HepG2 (cell line): ENCODE measurements around the gene U2SURP. TPM values are rescaled to one million over a fixed set of nuclear protein-coding genes. Genes with fewer than 3 reads are reported as not detected.

ENCODE experiments used
- ATAC-seq: fragments of 200-7000 bp; cut with Tn5 transposase; 3 replicates; pipeline ENCODE4 v1.9.1; 2020; ENCODE audit warnings: mild to moderate bottlenecking, moderate library complexity
- BruUV-seq: library from RNA; stranded (reverse); fragments of 400-500 nt; replicated peaks from 2 replicates; lab custom pipeline; 2021; lab: Mats Ljungman, UMichigan
- CTCF ChIA-PET: fragments of 300-600 bp; formaldehyde crosslinking; extraction: SDS; loops from one replicate; lab custom pipeline; 2021; ENCODE audit warnings: low total read pairs, inconsistent platforms, low intra/inter-chr PET ratio; lab: Yijun Ruan, JAX
- POLR2A ChIA-PET: fragments of 350-600 bp; sonication (Branson Sonifier 250); formaldehyde crosslinking; loops from one replicate; lab custom pipeline; 2020; ENCODE audit warnings: antibody characterized with exemption, inconsistent platforms; lab: Yijun Ruan, JAX
- DNase-seq: peaks from one replicate; pipeline ENCODE4 v3.0.0-alpha.2; 2015; ENCODE audit warnings: low spot score
- FAIRE-seq: peaks from 3 replicates; lab custom pipeline; 2011; peaks lifted over from hg19 to GRCh38; lab: Jason Lieb, UNC
- H2AFZ ChIP-seq: one replicate; pipeline ENCODE4 v1.6.1; 2011; ENCODE audit warnings: low read length, inconsistent platforms
- H3K27ac ChIP-seq: fragments of 300-600 bp; 3 replicates; pipeline ENCODE4 v1.8.0; 2011; ENCODE audit warnings: mixed run types, mild to moderate bottlenecking, mixed read lengths, low read length, inconsistent platforms; ENCODE audit not compliant: insufficient read depth; ENCODE audit errors: extremely low read length
- H3K27me3 ChIP-seq, 2 experiments: fragments of 200-600 bp in 1 of 2; 2 replicates in 1 of 2; 3 replicates in 1 of 2; pipeline versions ENCODE4 v1.6.0 to v1.8.0; 2011; ENCODE audit warnings: low read length in 2 of 2, mild to moderate bottlenecking in 2 of 2, moderate library complexity in 2 of 2, inconsistent platforms in 1 of 2; ENCODE audit not compliant: insufficient read depth in 2 of 2, control insufficient read depth in 1 of 2
- H3K36me3 ChIP-seq, 2 experiments: fragments of 200-600 bp in 1 of 2; replicated peaks in 1 of 2; 2 replicates in 1 of 2; 3 replicates in 1 of 2; pipeline versions ENCODE4 v1.5.1 to v1.8.0; 2011; ENCODE audit warnings: low read length in 2 of 2, inconsistent platforms in 1 of 2; ENCODE audit not compliant: insufficient read depth in 2 of 2, control insufficient read depth in 1 of 2
- H3K4me1 ChIP-seq: 2 replicates; pipeline ENCODE4 v1.5.1; 2012; ENCODE audit warnings: low read length, inconsistent platforms; ENCODE audit not compliant: insufficient read depth
- H3K4me2 ChIP-seq: 2 replicates; pipeline ENCODE4 v1.6.0; 2011; ENCODE audit warnings: low read depth, low read length, inconsistent platforms
- H3K4me3 ChIP-seq, 3 experiments: fragments of 200-600 bp in 1 of 3; sonication (generic), shearing (Covaris generic) in 1 of 3; replicated peaks in 1 of 3; 2 replicates each; pipeline ENCODE4 v1.5.1; 2011 to 2016; ENCODE audit warnings: low read length in 3 of 3, inconsistent platforms in 2 of 3, low read depth in 2 of 3, mild to moderate bottlenecking in 2 of 3, control low read depth in 1 of 3, mixed read lengths in 1 of 3; ENCODE audit not compliant: insufficient read depth in 1 of 3
- H3K79me2 ChIP-seq: one replicate; pipeline ENCODE4 v1.6.1; 2011; ENCODE audit warnings: low read length, inconsistent platforms; ENCODE audit not compliant: insufficient read depth
- H3K9ac ChIP-seq: 2 replicates; pipeline ENCODE4 v1.6.0; 2011; ENCODE audit warnings: mild to moderate bottlenecking, low read depth, low read length, inconsistent platforms; ENCODE audit not compliant: insufficient read depth
- H3K9me3 ChIP-seq: 2 replicates; pipeline ENCODE4 v1.5.1; 2012; ENCODE audit warnings: mild to moderate bottlenecking, low read length
- H4K20me1 ChIP-seq: 2 replicates; pipeline ENCODE4 v1.6.0; 2011; ENCODE audit warnings: inconsistent platforms, mild to moderate bottlenecking, low read length, moderate library complexity; ENCODE audit not compliant: insufficient read depth
- HMGXB4 ChIP-seq, 2 experiments: sonication (generic) in 1 of 2; formaldehyde crosslinking in 1 of 2; IDR thresholded peaks; 2 replicates each; pipeline versions ENCODE4 v1.4.0 to v1.6.1; 2018 to 2020; ENCODE audit warnings: missing genetic modification reagents in 2 of 2, borderline replicate concordance in 1 of 2, low read depth in 1 of 2, mild to moderate bottlenecking in 1 of 2, missing biosample characterization in 1 of 2
- NFYC ChIP-seq: IDR thresholded peaks from 2 replicates; pipeline ENCODE4 v1.6.1; 2016; ENCODE audit warnings: missing genetic modification reagents, missing compliant biosample characterization
- PHF21A ChIP-seq: sonication (generic); formaldehyde crosslinking; IDR thresholded peaks from 2 replicates; pipeline ENCODE4 v1.5.0; 2020; ENCODE audit warnings: mild to moderate bottlenecking, missing genetic modification reagents
- PRDM15 ChIP-seq: sonication (generic); formaldehyde crosslinking; IDR thresholded peaks from 2 replicates; pipeline ENCODE4 v1.4.0; 2020; ENCODE audit warnings: missing genetic modification reagents
- PREB ChIP-seq: sonication (generic); formaldehyde crosslinking; IDR thresholded peaks from 2 replicates; pipeline ENCODE4 v1.4.0; 2020; ENCODE audit warnings: missing genetic modification reagents
- RARG ChIP-seq: sonication (generic); formaldehyde crosslinking; IDR thresholded peaks from 2 replicates; pipeline ENCODE4 v1.4.0; 2020; ENCODE audit warnings: low read depth, mild to moderate bottlenecking, missing genetic modification reagents
- SIN3B ChIP-seq: fragments of 150-350 bp; IDR thresholded peaks from 2 replicates; pipeline ENCODE4 v1.6.1; 2014; ENCODE audit warnings: low read length
- SNAPC5 ChIP-seq: sonication (generic); formaldehyde crosslinking; IDR thresholded peaks from 2 replicates; pipeline ENCODE4 v1.8.1; 2023; ENCODE audit warnings: mild to moderate bottlenecking, missing genetic modification reagents, borderline replicate concordance
- ZBTB38 ChIP-seq: sonication (generic); formaldehyde crosslinking; IDR thresholded peaks from 2 replicates; pipeline ENCODE4 v1.5.1; 2020; ENCODE audit warnings: mild to moderate bottlenecking, missing genetic modification reagents
- WGBS: methylation state at CpG from one replicate; pipeline ENCODE4 v1.1.6; 2017; ENCODE audit warnings: low lambda C conversion rate; 5-methylcytosine and 5-hydroxymethylcytosine counted together
- in situ Hi-C: cut with HindIII; loops from 2 replicates; pipeline ENCODE4 v1.10.0; 2017; ENCODE audit warnings: low pct_unique_long_range_greater_than_20kb; ENCODE audit not compliant: extremely low pct_ligation_motif_present
- intact Hi-C: fragments of 100-400 bp; cut with micrococcal nuclease; formaldehyde crosslinking; loops from one replicate; pipeline ENCODE4 v1.10.0; 2022; ENCODE audit not compliant: unreplicated experiment
- polyA plus RNA-seq, 8 experiments: library from polyadenylated mRNA; depleted of rRNA in 3 of 8; stranded (reverse) in 7 of 8; unstranded in 1 of 8; fragments of >200 nt; fragmentation: Illumina TruSeq in 4 of 8; extraction: Trizol in 4 of 8; gene quantifications; 2 replicates each; pipeline versions ENCODE4 v1.2.1 to v1.2.3, GENCODE V29; 2011 to 2016; ENCODE audit warnings: low read depth in 4 of 8, missing spikeins in 1 of 8, mixed read lengths in 1 of 8; ENCODE audit not compliant: insufficient read depth in 1 of 8
- total RNA-seq, 5 experiments: library from RNA; depleted of rRNA; stranded (reverse); fragments of >200 nt; fragmentation: Illumina TruSeq; extraction: Trizol; gene quantifications; 2 replicates each; pipeline ENCODE4 v1.2.3, GENCODE V29; 2016; ENCODE audit warnings: low read depth in 1 of 5
- TF ChIP-seq, protein P1 (sequence below): IDR thresholded peaks from 2 replicates; pipeline ENCODE4 v1.6.1; 2012; ENCODE audit warnings: low read length, improper control_type of control experiment
- TF ChIP-seq, protein P2 (sequence below): sonication (generic); formaldehyde crosslinking; IDR thresholded peaks from 2 replicates; pipeline ENCODE4 v1.8.0; 2022; ENCODE audit warnings: mild to moderate bottlenecking, missing genetic modification reagents; ENCODE audit not compliant: insufficient replicate concordance

The U2SURP gene
- total and polyA plus RNA-seq, 2 of the 13 experiments (the other 11 are each of a cell fraction or from before 2014, with no cell fraction given): 55.9 to 173 TPM

GRCh38 chr3:142962175-142962519, 39.2 kb upstream of the U2SURP start:
- FAIRE-seq (no peak), DNase-seq (no peak), ATAC-seq (no peak)
- Histone ChIP-seq H3K9me3 (no peaks in the 10 kb centered on the region), H3K79me2 (peaks cover 4% of the 10 kb centered on the region), H4K20me1 (no peaks in the 10 kb centered on the region), H3K4me2 (peak overlapping the region; percentile 72), H2AFZ (no peak overlapping the region), H3K4me1 (peaks cover 72% of the 10 kb centered on the region), H3K36me3 (no peaks in the 10 kb centered on the region), H3K27me3 (peaks cover 0 to 10% of the 10 kb centered on the region in 2 experiments; a peak in 1 of 5 replicates), H3K9ac (peak overlapping the region; percentile 37; the same call in 1 of the 2 replicates), H3K27ac (peak overlapping the region; percentile 68), H3K4me3 (peak overlapping the region in 2 of 3 experiments; percentile 66 to 72; a peak in 4 of 6 replicates)
- WGBS: 94% methylated on average over 19 of the region's 19 CpGs
- BruUV-seq: no TSS peak
- ChIA-PET CTCF (no interaction called here), POLR2A (interaction anchor here (1.4 to 3.7 kb wide), 3 partner anchors 9 to 31 kb away, joined by 5 to 34 read pairs (median 8); no protein-coding TSS in a partner anchor)
- intact Hi-C loops: no loop called here
- in situ Hi-C loops: no loop called here
- TF ChIP-seq RARG (CRISPR knock-in tag) (0 out of 2 replicates have a peak, but pooled peaks have one; percentile 30), ZBTB38 (CRISPR knock-in tag) (no peak), HMGXB4 (CRISPR knock-in tag; IDR thresholded peaks at IDR 0.05; ENCODE audit: borderline replicate concordance in 1 of 2, low read depth in 1 of 2) (peak in 1 of 2 experiments; percentile 52; a peak in 2 of 4 replicates), NFYC (CRISPR knock-in tag) (no peak), PHF21A (no peak), PRDM15 (CRISPR knock-in tag) (no peak), SNAPC5 (CRISPR knock-in tag) (no peak), PREB (CRISPR knock-in tag) (no peak), SIN3B (no peak)
- TF ChIP-seq, protein P1, sequence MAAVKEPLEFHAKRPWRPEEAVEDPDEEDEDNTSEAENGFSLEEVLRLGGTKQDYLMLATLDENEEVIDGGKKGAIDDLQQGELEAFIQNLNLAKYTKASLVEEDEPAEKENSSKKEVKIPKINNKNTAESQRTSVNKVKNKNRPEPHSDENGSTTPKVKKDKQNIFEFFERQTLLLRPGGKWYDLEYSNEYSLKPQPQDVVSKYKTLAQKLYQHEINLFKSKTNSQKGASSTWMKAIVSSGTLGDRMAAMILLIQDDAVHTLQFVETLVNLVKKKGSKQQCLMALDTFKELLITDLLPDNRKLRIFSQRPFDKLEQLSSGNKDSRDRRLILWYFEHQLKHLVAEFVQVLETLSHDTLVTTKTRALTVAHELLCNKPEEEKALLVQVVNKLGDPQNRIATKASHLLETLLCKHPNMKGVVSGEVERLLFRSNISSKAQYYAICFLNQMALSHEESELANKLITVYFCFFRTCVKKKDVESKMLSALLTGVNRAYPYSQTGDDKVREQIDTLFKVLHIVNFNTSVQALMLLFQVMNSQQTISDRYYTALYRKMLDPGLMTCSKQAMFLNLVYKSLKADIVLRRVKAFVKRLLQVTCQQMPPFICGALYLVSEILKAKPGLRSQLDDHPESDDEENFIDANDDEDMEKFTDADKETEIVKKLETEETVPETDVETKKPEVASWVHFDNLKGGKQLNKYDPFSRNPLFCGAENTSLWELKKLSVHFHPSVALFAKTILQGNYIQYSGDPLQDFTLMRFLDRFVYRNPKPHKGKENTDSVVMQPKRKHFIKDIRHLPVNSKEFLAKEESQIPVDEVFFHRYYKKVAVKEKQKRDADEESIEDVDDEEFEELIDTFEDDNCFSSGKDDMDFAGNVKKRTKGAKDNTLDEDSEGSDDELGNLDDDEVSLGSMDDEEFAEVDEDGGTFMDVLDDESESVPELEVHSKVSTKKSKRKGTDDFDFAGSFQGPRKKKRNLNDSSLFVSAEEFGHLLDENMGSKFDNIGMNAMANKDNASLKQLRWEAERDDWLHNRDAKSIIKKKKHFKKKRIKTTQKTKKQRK: no peak
- TF ChIP-seq, protein P2, sequence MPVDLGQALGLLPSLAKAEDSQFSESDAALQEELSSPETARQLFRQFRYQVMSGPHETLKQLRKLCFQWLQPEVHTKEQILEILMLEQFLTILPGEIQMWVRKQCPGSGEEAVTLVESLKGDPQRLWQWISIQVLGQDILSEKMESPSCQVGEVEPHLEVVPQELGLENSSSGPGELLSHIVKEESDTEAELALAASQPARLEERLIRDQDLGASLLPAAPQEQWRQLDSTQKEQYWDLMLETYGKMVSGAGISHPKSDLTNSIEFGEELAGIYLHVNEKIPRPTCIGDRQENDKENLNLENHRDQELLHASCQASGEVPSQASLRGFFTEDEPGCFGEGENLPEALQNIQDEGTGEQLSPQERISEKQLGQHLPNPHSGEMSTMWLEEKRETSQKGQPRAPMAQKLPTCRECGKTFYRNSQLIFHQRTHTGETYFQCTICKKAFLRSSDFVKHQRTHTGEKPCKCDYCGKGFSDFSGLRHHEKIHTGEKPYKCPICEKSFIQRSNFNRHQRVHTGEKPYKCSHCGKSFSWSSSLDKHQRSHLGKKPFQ (CRISPR knock-in tag): peak; percentile 17
